ENCODE measurements around the gene KIAA0232.

GRCh38 chr4:6876440-6876839 lies 93.9 kb downstream of the KIAA0232 start:
- TF ChIP-seq CTCF (IDR thresholded peaks at IDR 0.05) (no peak), POLR2A (IDR thresholded peaks at IDR 0.05) (no peak), POLR2AphosphoS5 (IDR thresholded peaks at IDR 0.05) (no peak), EP300 (IDR thresholded peaks at IDR 0.05) (no peak)

Data from suprapubic skin (tissue), 4 donors.